Measurements from ENCODE around the gene PRKRIP1. TPM values are rescaled to one million over a fixed set of nuclear protein-coding genes. Genes with fewer than 3 reads are reported as not detected.
"Not testable (repeated sequence)": the region's sequence is repeated elsewhere in the genome, so short reads cannot be mapped to it uniquely, and the experiment has no call there.

The PRKRIP1 gene
- polyA plus RNA-seq, 3 donors from 2014 or later, result 13.2 to 20.2 (median 17.2) TPM

DNA sequence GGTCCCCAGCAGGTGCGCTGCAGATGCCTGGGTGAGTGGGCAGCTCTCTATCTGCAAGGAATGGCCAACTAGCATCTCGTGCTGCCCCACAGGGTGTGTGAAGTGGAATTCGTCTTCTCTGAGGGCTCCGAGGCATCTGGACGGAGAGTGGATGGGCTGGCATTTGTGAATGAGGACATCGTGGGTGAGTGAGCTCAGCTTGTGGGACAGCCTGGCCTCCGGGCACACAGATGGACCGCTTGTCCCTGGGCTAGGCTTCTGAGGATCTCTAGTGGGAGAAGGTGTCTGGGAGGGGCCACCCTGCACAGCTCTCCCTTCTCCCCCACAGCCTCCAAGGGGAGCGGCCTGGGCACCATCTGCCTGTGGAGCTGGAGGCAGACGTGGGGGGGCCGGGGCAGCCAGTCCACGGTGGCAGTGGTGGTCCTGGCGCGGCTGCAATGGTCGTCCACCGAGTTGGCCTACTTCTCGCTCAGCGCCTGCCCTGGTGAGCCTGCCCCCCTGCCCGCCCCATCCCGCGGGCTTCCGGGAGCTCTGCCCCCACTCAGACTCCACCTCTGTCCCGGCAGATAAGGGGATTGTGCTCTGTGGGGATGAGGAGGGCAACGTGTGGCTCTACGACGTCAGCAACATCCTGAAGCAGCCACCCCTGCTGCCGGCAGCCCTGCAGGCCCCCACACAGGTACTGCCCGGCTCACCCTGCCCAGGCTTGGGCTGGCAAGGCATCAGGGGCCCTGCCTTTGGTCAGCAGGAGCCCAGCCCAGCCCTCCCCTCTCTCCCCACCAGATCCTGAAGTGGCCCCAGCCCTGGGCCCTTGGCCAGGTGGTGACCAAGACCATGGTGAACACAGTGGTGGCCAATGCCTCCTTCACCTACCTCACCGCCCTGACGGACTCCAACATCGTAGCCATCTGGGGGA lies 76.2 kb downstream of the PRKRIP1 start:
- Mint-ChIP-seq H3K27ac (peak overlapping the region in 1 of 6 donors; percentile 83), H3K9me3 (no peaks in the 10 kb centered on the region), H3K27me3 (ENCODE audit: low read depth in 3 of 3) (peaks cover 0 to 5% (median 0%) of the 10 kb centered on the region in 3 donors), H3K4me1 (no peaks in the 10 kb centered on the region), H3K4me3 (no peak overlapping the region), H3K36me3 (peaks cover 0 to 4% (median 0%) of the 10 kb centered on the region in 3 donors)
- DNase-seq, result no peak

DNA sequence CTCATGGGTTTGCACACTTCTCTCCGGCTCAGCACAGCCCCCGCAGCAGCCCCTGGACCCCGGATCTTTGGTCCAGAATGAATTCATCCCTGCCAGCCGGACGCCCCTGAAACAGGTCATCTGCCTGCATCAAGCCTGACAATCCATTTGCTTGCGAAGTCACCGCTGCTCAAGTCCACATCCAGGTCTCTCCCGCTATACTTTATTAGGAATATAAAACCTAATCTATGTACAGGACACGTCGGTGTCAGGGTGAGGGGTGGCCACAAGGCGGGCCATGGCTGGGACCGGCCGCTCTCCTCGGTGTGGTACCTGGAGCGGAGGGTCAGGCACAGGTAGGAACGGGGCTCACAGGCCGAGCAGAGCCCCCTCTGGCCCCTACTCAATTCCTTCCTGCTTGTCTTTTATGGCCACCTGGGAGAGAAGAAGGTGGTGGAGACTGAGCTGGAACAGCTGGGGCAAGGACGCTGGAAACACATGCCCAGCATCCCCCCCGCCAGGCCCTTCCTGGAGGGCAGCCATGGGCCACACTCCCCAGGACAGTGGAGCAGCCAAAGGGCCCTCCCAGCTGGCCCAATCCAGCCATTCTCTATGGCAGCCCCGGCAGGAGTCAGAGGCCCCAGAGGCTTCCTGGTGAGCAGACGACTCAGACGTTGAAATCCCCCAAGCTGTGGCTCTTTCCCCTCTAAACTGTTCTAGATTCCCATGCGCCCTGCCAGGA lies 77.3 kb downstream of the PRKRIP1 start:
- Mint-ChIP-seq H3K4me1 (no peaks in the 10 kb centered on the region), H3K27ac (no peak overlapping the region), H3K36me3 (peaks cover 0 to 4% (median 0%) of the 10 kb centered on the region in 3 donors), H3K27me3 (ENCODE audit: low read depth in 3 of 3) (peaks cover 0 to 5% (median 0%) of the 10 kb centered on the region in 3 donors), H3K9me3 (no peaks in the 10 kb centered on the region), H3K4me3 (no peak overlapping the region)
- DNase-seq, result no peak

DNA sequence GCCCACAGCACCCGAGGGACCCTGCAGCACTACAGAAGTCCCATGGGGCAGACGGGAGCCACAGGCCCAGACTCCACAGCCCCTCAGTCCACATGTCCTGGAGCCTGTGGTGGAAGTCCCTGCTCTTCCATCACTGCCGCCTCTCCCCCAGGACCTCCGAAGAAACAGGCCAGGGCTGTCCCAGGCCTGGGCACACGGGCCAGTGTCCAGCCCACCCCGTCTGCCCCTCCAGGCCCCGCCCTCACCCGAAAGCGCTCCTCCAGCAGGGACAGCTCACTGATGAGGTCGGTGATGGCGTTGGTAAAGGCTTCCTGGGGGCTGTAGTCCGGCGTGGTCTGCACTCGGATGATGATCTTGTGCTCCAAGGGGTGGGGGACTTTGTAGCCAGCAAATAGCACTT lies 78.0 kb downstream of the PRKRIP1 start:
- not testable (repeated sequence) for H3K27ac Mint-ChIP-seq; H3K27me3 Mint-ChIP-seq (ENCODE audit: low read depth in 3 of 3); H3K4me1 Mint-ChIP-seq; DNase-seq; H3K9me3 Mint-ChIP-seq; H3K4me3 Mint-ChIP-seq; H3K36me3 Mint-ChIP-seq

GRCh38 chr7:102474736-102475435 lies 78.7 kb downstream of the PRKRIP1 start:
- not testable (repeated sequence) for H3K27me3 Mint-ChIP-seq (ENCODE audit: low read depth in 3 of 3); H3K4me3 Mint-ChIP-seq; H3K36me3 Mint-ChIP-seq; H3K4me1 Mint-ChIP-seq; H3K27ac Mint-ChIP-seq; DNase-seq; H3K9me3 Mint-ChIP-seq

Other genes starting within 250 kb of the PRKRIP1 start
- gene SH2B2, start 109.5 kb upstream of the PRKRIP1 start, polyA plus RNA-seq, result 1 to 10 TPM in 1 of 3 donors, not detected in 2; 1.1 TPM
- under 1 TPM in 1 of 3 donors, not detected in 2; 0.97 TPM for gene SPDYE6, start 39.9 kb upstream of the PRKRIP1 start, polyA plus RNA-seq
- gene ORAI2, start 37.2 kb downstream of the PRKRIP1 start, polyA plus RNA-seq, result 100 to 1,000 TPM in 1 of 3 donors, 10 to 100 TPM in 2; 73.5 to 125 (median 80.6) TPM
- 10 to 100 TPM; 16.2 to 25.8 (median 18.5) TPM for gene ALKBH4, start 68.5 kb downstream of the PRKRIP1 start, polyA plus RNA-seq
- gene LRWD1, start 68.6 kb downstream of the PRKRIP1 start, polyA plus RNA-seq, result 10 to 100 TPM; 13.5 to 22.8 (median 21.5) TPM
- 100 to 1,000 TPM; 103 to 115 (median 115) TPM for gene POLR2J, start 82.6 kb downstream of the PRKRIP1 start, polyA plus RNA-seq
- gene RASA4B, start 121.4 kb downstream of the PRKRIP1 start, polyA plus RNA-seq, result 1 to 10 TPM; 1.8 to 2.7 (median 2.1) TPM
- gene UPK3BL2, start 147.3 kb downstream of the PRKRIP1 start, polyA plus RNA-seq, result 1 to 10 TPM in 2 of 3 donors, under 1 TPM in 1; 0.81 to 5.2 (median 2.5) TPM
- under 1 TPM in 2 of 3 donors, not detected in 1; 0.22 to 0.86 TPM for gene SPDYE2, start 154.9 kb downstream of the PRKRIP1 start, polyA plus RNA-seq
- 10 to 100 TPM; 13.5 to 44.4 (median 29.4) TPM for gene POLR2J3, start 176.2 kb downstream of the PRKRIP1 start, polyA plus RNA-seq
- gene RASA4, start 220.4 kb downstream of the PRKRIP1 start, polyA plus RNA-seq, result 1 to 10 TPM; 3.2 to 6.1 (median 5.0) TPM
- 10 to 100 TPM; 15.8 to 38.2 (median 30.9) TPM for gene UPK3BL1, start 246.4 kb downstream of the PRKRIP1 start, polyA plus RNA-seq